ENCODE measurements around the gene BRCA1.

Gene BRCA1

GRCh38 chr17:43014649-43015542 is 110.3 kb downstream of the BRCA1 start:
- no peak overlapping the region for H3K4me3 ChIP-seq (ENCODE audit: low read depth, low read length)
- in situ Hi-C loops (cut with HindIII; ENCODE audit: low sequenced_read_pairs): no loop called here
- DNase-seq (ENCODE audit: low read depth, low spot score): no peak
- no peak for TF ChIP-seq CTCF (IDR thresholded peaks at IDR 0.05; ENCODE audit: low read depth, low read length)

GRCh38 chr17:43014020-43014648 is 111.0 kb downstream of the BRCA1 start:
- H3K4me3 ChIP-seq (ENCODE audit: low read depth, low read length): no peak overlapping the region
- TF ChIP-seq CTCF (IDR thresholded peaks at IDR 0.05; ENCODE audit: low read depth, low read length): no peak
- no peak for DNase-seq (ENCODE audit: low read depth, low spot score)
- in situ Hi-C loops (cut with HindIII; ENCODE audit: low sequenced_read_pairs): no loop called here

- no peak for DNase-seq (ENCODE audit: low read depth, low spot score)
- no peak overlapping the region for H3K4me3 ChIP-seq (ENCODE audit: low read depth, low read length)
- in situ Hi-C loops (cut with HindIII; ENCODE audit: low sequenced_read_pairs): no loop called here
- TF ChIP-seq CTCF (IDR thresholded peaks at IDR 0.05; ENCODE audit: low read depth, low read length): no peak
Measured at GRCh38 chr17:43013296-43013695, 111.9 kb downstream of the BRCA1 start.

GRCh38 chr17:43011728-43012472 is 113.3 kb downstream of the BRCA1 start:
- TF ChIP-seq CTCF (IDR thresholded peaks at IDR 0.05; ENCODE audit: low read depth, low read length): no peak
- DNase-seq (ENCODE audit: low read depth, low spot score): no peak
- H3K4me3 ChIP-seq (ENCODE audit: low read depth, low read length): no peak overlapping the region
- in situ Hi-C loops (cut with HindIII; ENCODE audit: low sequenced_read_pairs): no loop called here

GRCh38 chr17:43010667-43011308 is 114.4 kb downstream of the BRCA1 start:
- no peak overlapping the region for H3K4me3 ChIP-seq (ENCODE audit: low read depth, low read length)
- no peak for TF ChIP-seq CTCF (IDR thresholded peaks at IDR 0.05; ENCODE audit: low read depth, low read length)
- in situ Hi-C loops (cut with HindIII; ENCODE audit: low sequenced_read_pairs): no loop called here
- DNase-seq (ENCODE audit: low read depth, low spot score): no peak
